LNCAP (cell line): ENCODE data around the gene PLPPR5.

ENCODE experiments used
- TF ChIP-seq, protein P1 (sequence below): fragments of 450-650 bp; IDR thresholded peaks from 2 replicates; pipeline ENCODE4 v1.5.1; 2017; ENCODE audit warnings: mild to moderate bottlenecking

The PLPPR5 gene

DNA sequence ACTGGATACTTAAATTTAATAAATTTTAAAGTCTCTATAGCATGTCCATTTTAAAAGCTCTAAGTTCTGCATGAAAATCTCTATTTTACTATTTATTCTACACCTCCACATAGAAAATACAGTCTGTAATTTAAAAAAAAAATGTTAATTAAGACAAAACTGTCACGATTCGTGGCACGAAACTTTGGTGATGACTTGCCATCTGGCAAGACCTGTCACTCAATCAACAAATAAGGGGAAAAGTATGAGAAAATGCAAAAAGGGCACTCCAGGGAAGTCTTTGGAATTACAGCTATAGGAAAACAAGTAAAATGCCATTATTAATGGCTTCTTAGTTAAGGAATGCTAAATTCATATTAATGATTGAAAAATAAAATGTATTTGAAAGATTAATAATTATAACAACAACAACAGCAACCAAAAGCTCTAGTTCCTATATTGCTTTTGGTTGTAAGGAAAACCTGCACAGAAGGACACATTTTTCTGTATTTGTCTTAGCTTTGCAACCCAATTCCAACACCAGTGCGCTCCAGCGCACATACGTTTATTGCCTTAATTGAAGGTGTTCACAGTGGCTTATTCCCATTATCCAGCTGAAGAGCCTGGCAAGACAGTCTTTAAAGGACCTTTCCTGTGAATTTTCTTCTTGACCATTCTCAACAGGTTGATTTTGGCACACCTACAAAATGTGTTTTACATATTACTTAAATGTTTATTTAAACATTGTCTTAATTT, 107.8 kb downstream of the PLPPR5 start:
- TF ChIP-seq, protein P1, sequence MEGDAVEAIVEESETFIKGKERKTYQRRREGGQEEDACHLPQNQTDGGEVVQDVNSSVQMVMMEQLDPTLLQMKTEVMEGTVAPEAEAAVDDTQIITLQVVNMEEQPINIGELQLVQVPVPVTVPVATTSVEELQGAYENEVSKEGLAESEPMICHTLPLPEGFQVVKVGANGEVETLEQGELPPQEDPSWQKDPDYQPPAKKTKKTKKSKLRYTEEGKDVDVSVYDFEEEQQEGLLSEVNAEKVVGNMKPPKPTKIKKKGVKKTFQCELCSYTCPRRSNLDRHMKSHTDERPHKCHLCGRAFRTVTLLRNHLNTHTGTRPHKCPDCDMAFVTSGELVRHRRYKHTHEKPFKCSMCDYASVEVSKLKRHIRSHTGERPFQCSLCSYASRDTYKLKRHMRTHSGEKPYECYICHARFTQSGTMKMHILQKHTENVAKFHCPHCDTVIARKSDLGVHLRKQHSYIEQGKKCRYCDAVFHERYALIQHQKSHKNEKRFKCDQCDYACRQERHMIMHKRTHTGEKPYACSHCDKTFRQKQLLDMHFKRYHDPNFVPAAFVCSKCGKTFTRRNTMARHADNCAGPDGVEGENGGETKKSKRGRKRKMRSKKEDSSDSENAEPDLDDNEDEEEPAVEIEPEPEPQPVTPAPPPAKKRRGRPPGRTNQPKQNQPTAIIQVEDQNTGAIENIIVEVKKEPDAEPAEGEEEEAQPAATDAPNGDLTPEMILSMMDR = no peak

DNA sequence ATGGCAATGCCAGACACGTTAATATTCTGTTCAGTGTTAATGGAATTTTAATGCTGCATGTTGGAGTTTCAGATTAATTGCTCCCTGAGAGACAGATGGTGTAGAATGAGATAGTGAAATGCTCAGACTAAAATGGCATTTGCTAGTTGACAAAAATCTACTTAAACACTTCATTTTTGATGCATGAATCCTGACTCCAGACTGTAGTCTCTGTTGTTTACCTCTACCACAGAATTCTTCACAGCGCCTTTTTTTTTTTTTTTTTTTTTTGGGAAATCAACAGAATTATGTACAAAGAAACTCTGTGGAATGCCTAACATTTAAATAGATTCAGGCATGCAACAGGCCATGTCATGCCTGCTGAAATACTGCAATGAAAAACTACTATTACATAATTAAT, 111.3 kb downstream of the PLPPR5 start:
- TF ChIP-seq, protein P1 = no peak

- TF ChIP-seq, protein P1 = no peak
These were observed 115.8 kb downstream of the PLPPR5 start for GRCh38 chr1:98888869-98889268.

DNA sequence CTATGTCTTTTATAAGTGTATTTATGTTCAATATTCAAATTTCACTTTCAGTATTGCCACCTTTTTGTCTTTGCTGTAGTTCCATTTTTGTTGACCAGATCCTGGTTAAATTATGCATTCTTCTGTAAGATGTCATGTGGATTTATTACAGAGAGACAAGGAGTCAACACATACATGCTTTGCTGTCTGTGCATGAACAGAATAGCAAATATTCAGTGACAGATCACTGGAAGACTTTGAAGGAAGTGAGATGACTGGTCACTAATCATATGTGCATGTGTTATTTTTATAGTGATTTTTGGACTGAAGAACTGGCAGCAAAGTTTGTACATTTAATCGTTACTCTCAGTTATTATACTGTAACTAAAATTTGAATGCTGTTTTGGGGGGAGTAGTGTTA, 117.2 kb downstream of the PLPPR5 start:
- TF ChIP-seq, protein P1 = no peak

- TF ChIP-seq, protein P1 = peak; percentile 10; the same call in 1 of the 2 replicates
These were observed 119.8 kb downstream of the PLPPR5 start for GRCh38 chr1:98884864-98885263.

- TF ChIP-seq, protein P1 = no peak
These were observed 122.8 kb downstream of the PLPPR5 start for GRCh38 chr1:98881901-98882300.

GRCh38 chr1:98874828-98875227, 129.8 kb downstream of the PLPPR5 start:
- TF ChIP-seq, protein P1 = no peak
